Progenitor cell of endocrine pancreas (in vitro differentiated cells): ENCODE data around the gene NUP93. TPM values are rescaled to one million over a fixed set of nuclear protein-coding genes. Genes with fewer than 3 reads are reported as not detected.

Source experiments
- DNase-seq: peaks from one replicate; pipeline ENCODE4 v3.0.0; 2021; ENCODE audit warnings: low spot score; ENCODE audit not compliant: unreplicated experiment
- H3K27ac Mint-ChIP-seq: 2 replicates; pipeline ENCODE4 v1.8.0; 2021; ENCODE audit warnings: mild to moderate bottlenecking, moderate library complexity, mixed read lengths
- H3K27me3 Mint-ChIP-seq: 2 replicates; pipeline ENCODE4 v1.8.0; 2021; ENCODE audit warnings: mixed read lengths
- H3K36me3 Mint-ChIP-seq: 2 replicates; pipeline ENCODE4 v1.8.0; 2022; ENCODE audit warnings: mixed read lengths; ENCODE audit not compliant: insufficient read depth
- H3K4me1 Mint-ChIP-seq: 2 replicates; pipeline ENCODE4 v1.8.0; 2021; ENCODE audit warnings: low read depth, mixed read lengths
- H3K4me3 Mint-ChIP-seq: 2 replicates; pipeline ENCODE4 v1.8.0; 2021; ENCODE audit warnings: low read depth, mild to moderate bottlenecking, moderate library complexity, mixed read lengths
- H3K9me3 Mint-ChIP-seq: 2 replicates; pipeline ENCODE4 v1.8.0; 2021; ENCODE audit warnings: low read depth, mixed read lengths
- total RNA-seq: library from RNA; stranded (reverse); gene quantifications from 2 replicates; pipeline ENCODE4 v1.2.1, GENCODE V29; 2021
- TF ChIP-seq, protein P1 (sequence below): fragments of 200-600 bp; sonication (generic); IDR thresholded peaks from one replicate; pipeline ENCODE4 v1.5.0; 2021; ENCODE audit warnings: antibody characterized with exemption, mild to moderate bottlenecking; ENCODE audit not compliant: unreplicated experiment

Gene NUP93
- total RNA-seq, 1 donor from 2014 or later: 74.4 TPM

DNA sequence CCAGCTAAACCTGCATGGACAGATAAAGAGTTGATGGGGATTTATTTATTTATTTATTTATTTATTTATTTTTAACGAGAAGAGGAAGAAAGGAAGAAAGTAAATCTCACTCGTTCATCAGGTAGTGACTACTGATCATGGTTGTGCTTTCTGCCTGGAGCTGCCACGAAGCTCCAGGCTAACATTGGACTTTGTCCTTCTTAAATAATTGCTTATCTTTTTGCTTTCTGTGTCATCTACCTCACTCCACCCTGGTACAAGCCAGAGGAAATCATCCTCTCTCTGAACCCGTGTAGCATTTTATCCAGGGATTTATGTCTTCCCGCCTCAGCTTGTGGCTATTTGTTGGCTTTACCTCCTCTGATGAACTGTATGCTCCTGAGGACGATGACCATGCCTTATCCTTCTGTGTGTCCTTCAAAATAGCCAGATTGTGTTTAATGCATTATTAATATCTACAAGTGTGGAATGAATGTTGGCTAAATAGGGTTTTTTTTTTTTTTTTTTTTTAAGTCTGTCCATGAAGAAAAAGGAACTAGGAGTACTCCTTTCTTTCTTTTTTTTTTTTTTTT is 127.0 kb downstream of the NUP93 start:
- Mint-ChIP-seq H3K36me3 (no peaks in the 10 kb centered on the region), H3K9me3 (no peaks in the 10 kb centered on the region), H3K4me3 (no peak overlapping the region), H3K27ac (peak overlapping the region; percentile 15), H3K4me1 (peaks cover 23% of the 10 kb centered on the region), H3K27me3 (no peaks in the 10 kb centered on the region)
- TF ChIP-seq, protein P1, sequence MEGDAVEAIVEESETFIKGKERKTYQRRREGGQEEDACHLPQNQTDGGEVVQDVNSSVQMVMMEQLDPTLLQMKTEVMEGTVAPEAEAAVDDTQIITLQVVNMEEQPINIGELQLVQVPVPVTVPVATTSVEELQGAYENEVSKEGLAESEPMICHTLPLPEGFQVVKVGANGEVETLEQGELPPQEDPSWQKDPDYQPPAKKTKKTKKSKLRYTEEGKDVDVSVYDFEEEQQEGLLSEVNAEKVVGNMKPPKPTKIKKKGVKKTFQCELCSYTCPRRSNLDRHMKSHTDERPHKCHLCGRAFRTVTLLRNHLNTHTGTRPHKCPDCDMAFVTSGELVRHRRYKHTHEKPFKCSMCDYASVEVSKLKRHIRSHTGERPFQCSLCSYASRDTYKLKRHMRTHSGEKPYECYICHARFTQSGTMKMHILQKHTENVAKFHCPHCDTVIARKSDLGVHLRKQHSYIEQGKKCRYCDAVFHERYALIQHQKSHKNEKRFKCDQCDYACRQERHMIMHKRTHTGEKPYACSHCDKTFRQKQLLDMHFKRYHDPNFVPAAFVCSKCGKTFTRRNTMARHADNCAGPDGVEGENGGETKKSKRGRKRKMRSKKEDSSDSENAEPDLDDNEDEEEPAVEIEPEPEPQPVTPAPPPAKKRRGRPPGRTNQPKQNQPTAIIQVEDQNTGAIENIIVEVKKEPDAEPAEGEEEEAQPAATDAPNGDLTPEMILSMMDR: no peak
- DNase-seq: no peak

DNA sequence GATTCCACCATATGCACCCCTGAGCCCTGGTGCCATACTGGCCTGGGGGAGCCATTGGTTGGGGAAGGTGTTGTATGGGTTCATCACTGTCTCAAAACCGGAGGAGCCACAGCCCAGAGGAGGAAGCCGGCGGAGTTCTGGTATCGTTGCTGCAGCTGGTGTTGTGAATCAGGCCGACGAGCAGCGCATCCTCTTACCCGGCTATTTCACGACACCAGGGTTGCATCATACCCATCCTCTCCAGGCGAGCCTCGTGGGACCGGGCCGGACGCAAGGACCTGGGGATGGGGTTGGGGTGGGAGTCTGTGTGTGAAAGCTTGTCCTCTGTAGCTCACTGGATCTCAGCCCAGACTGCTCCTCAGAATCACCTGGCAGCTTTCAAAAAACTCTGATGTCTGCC is 128.4 kb downstream of the NUP93 start:
- H3K4me3 Mint-ChIP-seq: no peak overlapping the region
- TF ChIP-seq, protein P1: no peak
- no peak overlapping the region for H3K27ac Mint-ChIP-seq
- no peaks in the 10 kb centered on the region for H3K36me3 Mint-ChIP-seq
- DNase-seq: no peak
- H3K9me3 Mint-ChIP-seq: no peaks in the 10 kb centered on the region
- H3K4me1 Mint-ChIP-seq: peaks cover 25% of the 10 kb centered on the region
- no peaks in the 10 kb centered on the region for H3K27me3 Mint-ChIP-seq

DNA sequence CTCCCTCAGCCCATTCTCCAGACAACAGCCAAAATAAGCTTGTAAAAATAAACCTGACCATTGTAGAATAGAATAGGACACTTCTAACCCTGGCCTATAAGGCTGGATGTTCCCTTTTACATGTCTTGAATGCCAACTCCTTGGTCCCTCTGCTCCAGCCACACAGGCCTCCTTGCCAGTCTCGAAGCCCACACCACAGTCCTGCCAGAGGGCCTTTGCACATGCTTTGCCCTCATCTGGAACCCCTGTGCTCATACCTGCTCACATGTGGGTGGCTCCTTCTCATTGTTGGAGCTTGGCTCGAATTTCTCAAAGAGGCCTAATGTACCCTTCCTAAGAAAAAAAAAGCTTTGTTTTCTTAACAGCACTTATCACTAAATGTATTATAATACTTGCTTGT is 129.7 kb downstream of the NUP93 start:
- H3K4me3 Mint-ChIP-seq: no peak overlapping the region
- H3K36me3 Mint-ChIP-seq: no peaks in the 10 kb centered on the region
- no peak for DNase-seq
- no peaks in the 10 kb centered on the region for H3K27me3 Mint-ChIP-seq
- no peaks in the 10 kb centered on the region for H3K9me3 Mint-ChIP-seq
- peak overlapping the region; percentile 29 for H3K27ac Mint-ChIP-seq
- TF ChIP-seq, protein P1: no peak
- peaks cover 25% of the 10 kb centered on the region for H3K4me1 Mint-ChIP-seq

DNA sequence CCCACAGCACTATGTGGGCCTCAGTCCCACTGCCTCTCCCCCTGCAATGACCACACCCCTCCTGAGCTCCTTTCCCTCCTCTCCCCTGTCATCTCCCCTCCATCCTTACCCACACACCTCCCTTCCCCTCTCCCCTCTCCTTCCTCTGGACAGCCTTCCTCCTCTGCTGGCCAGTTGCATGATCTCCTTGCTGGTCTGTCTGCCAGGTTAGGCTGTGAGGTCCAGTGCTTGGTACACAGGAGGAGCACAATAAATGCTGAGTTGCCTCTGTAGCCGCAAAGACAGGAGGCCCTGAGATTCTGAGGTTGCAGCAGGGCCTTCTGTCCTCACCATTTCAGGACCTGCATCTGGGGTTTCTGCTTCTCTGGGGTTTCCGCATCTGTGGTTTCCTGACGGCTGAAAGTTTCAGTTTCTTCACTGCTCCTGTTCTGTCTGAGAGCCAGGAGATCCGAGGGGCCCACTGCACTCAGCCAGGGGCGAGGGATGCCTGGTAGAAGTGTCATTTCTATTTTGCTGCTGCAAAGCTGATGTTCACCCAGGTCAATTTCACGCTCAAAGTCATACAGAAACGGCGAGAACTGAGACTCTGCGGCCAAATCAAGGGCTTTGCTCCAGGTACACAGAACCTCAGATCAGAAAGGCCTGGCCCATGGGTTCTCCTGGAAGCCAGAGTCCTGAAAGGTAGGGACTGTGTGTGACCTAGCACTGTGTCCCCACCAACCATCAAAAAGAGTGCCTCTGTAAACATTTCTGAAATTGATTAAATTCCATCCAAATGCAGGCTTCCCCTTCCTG is 130.5 kb downstream of the NUP93 start:
- H3K27ac Mint-ChIP-seq: no peak overlapping the region
- no peak overlapping the region for H3K4me3 Mint-ChIP-seq
- no peaks in the 10 kb centered on the region for H3K27me3 Mint-ChIP-seq
- peaks cover 25% of the 10 kb centered on the region for H3K4me1 Mint-ChIP-seq
- no peak for DNase-seq
- TF ChIP-seq, protein P1: no peak
- no peaks in the 10 kb centered on the region for H3K36me3 Mint-ChIP-seq
- no peaks in the 10 kb centered on the region for H3K9me3 Mint-ChIP-seq

DNA sequence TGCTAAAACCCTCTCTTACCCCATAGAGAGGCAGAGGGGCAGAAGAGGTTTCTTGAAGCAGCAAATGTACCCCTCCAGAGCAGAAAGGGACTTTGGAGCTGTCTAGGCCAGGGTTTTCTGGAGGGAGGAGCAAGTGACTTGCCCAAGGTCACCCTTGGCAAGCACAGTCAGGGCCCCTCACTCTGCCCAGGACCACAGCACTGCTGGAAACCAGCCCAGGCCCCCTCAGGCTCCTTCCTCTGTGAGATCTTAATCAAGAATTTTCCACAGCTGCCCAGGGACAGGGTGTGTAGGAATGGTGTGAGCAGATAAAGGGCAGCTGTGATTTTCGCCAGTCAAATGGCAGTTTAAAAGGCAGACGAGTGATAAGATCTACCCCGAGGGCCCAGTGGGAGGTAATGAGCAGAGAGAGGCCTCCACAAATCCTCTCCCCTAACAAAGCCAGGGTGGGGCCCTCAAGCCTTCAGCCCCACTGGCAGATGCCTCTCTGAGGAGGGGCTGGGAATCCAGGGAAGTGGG is 131.2 kb downstream of the NUP93 start:
- DNase-seq: no peak
- H3K9me3 Mint-ChIP-seq: no peaks in the 10 kb centered on the region
- H3K27ac Mint-ChIP-seq: peak overlapping the region; percentile 33
- no peaks in the 10 kb centered on the region for H3K36me3 Mint-ChIP-seq
- no peak overlapping the region for H3K4me3 Mint-ChIP-seq
- TF ChIP-seq, protein P1: no peak
- peaks cover 25% of the 10 kb centered on the region for H3K4me1 Mint-ChIP-seq
- H3K27me3 Mint-ChIP-seq: no peaks in the 10 kb centered on the region
